NCI-H2227 (cell line): ENCODE data around the gene GGNBP2.

Source experiments
- DNase-seq: peaks from one replicate; lab custom pipeline; 2025; ENCODE audit not compliant: unreplicated experiment; lab: John Stamatoyannopoulos, UW

GGNBP2 gene

GRCh38 chr17:36515837-36516236 is 28.9 kb upstream of the GGNBP2 start:
- DNase-seq: no peak

GRCh38 chr17:36523113-36523512 is 21.6 kb upstream of the GGNBP2 start:
- no peak for DNase-seq

- DNase-seq: no peak
These were observed 20.3 kb upstream of the GGNBP2 start for GRCh38 chr17:36524428-36524876.

GRCh38 chr17:36525113-36525512 is 19.6 kb upstream of the GGNBP2 start:
- DNase-seq: no peak

- no peak for DNase-seq
These were observed 18.8 kb upstream of the GGNBP2 start for GRCh38 chr17:36525888-36526287.

GRCh38 chr17:36527621-36528250 is 17.0 kb upstream of the GGNBP2 start:
- no peak for DNase-seq

- no peak for DNase-seq
These were observed 15.6 kb upstream of the GGNBP2 start for GRCh38 chr17:36529121-36529520.

- no peak for DNase-seq
These were observed 12.2 kb upstream of the GGNBP2 start for GRCh38 chr17:36532435-36532975.

- peak; percentile 86 for DNase-seq
These were observed 10.5 kb upstream of the GGNBP2 start for GRCh38 chr17:36533935-36534839.

- DNase-seq: peak; percentile 91
These were observed 9.7 kb upstream of the GGNBP2 start, which contains the start of the genes MYO19 and PIGW for GRCh38 chr17:36534840-36535668. Gene MYO19, minus strand, starts transcription at chr17:36534868. Its CDS starts 2,330 bp downstream, at chr17:36532538. Gene PIGW, plus strand, starts transcription at chr17:36534987. Its CDS starts 2,115 bp downstream, at chr17:36537102.

GRCh38 chr17:36535669-36536081 is 9.0 kb upstream of the GGNBP2 start:
- no peak for DNase-seq

GRCh38 chr17:36540696-36541095 is 4.0 kb upstream of the GGNBP2 start:
- DNase-seq: no peak

- DNase-seq: no peak
These were observed 2.0 kb upstream of the GGNBP2 start for GRCh38 chr17:36542755-36543154.

GRCh38 chr17:36544044-36544306 is 744 bp upstream of the GGNBP2 start:
- DNase-seq: peak; percentile 39

GRCh38 chr17:36545077-36545464 is 352 bp downstream of the GGNBP2 start:
- no peak for DNase-seq

- peak; percentile 95 for DNase-seq
These were observed 1.0 kb downstream of the GGNBP2 start for GRCh38 chr17:36545465-36546417.

GRCh38 chr17:36546418-36547093 is 1.8 kb downstream of the GGNBP2 start:
- DNase-seq: no peak

GRCh38 chr17:36547776-36548175 is 3.1 kb downstream of the GGNBP2 start:
- DNase-seq: no peak
